ENCODE results near the gene ABCC11.
"Not testable (repeated sequence)": the region's sequence is repeated elsewhere in the genome, so short reads cannot be mapped to it uniquely, and the experiment has no call there.

The ABCC11 gene

GRCh38 chr16:48187779-48188178, 59.6 kb downstream of the ABCC11 start:
- H3K27ac ChIP-seq: no peak overlapping the region

GRCh38 chr16:48184681-48185080, 62.7 kb downstream of the ABCC11 start:
- no peak for TF ChIP-seq CTCF (IDR thresholded peaks at IDR 0.05)
- Histone ChIP-seq H3K27ac (no peak overlapping the region), H3K4me3 (no peak overlapping the region)
- DNase-seq (ENCODE audit: low spot score): no peak

More at GRCh38 chr16:48187779-48188178, 59.6 kb downstream of the ABCC11 start:
- no peak for DNase-seq (ENCODE audit: low spot score)
- no peak overlapping the region for H3K4me3 ChIP-seq
- no peak for TF ChIP-seq CTCF (IDR thresholded peaks at IDR 0.05)

GRCh38 chr16:48182979-48183537, 64.3 kb downstream of the ABCC11 start:
- TF ChIP-seq CTCF (IDR thresholded peaks at IDR 0.05): no peak
- DNase-seq (ENCODE audit: low spot score): no peak
- H3K4me3 ChIP-seq: no peak overlapping the region

GRCh38 chr16:48181746-48182520, 65.4 kb downstream of the ABCC11 start:
- not testable (repeated sequence) for H3K27ac ChIP-seq; DNase-seq (ENCODE audit: low spot score); H3K4me3 ChIP-seq

More at GRCh38 chr16:48182979-48183537, 64.3 kb downstream of the ABCC11 start:
- H3K27ac ChIP-seq: no peak overlapping the region

- no peak for DNase-seq (ENCODE audit: low spot score)
- TF ChIP-seq CTCF (IDR thresholded peaks at IDR 0.05): no peak
- Histone ChIP-seq H3K27ac (no peak overlapping the region), H3K4me3 (no peak overlapping the region)
Observed at GRCh38 chr16:48180868-48181480, 66.4 kb downstream of the ABCC11 start.

- TF ChIP-seq CTCF (IDR thresholded peaks at IDR 0.05): no peak
- DNase-seq (ENCODE audit: low spot score): no peak
- H3K27ac ChIP-seq: no peak overlapping the region
- H3K4me3 ChIP-seq: no peak overlapping the region
Observed at GRCh38 chr16:48176635-48177408, 70.5 kb downstream of the ABCC11 start.

GRCh38 chr16:48173889-48174288, 73.5 kb downstream of the ABCC11 start:
- no peak for DNase-seq (ENCODE audit: low spot score)
- no peak for TF ChIP-seq CTCF (IDR thresholded peaks at IDR 0.05)
- Histone ChIP-seq H3K27ac (no peak overlapping the region), H3K4me3 (no peak overlapping the region)

Measured in coronary artery (tissue), 2 donors.